Suppressor macrophage (primary cell): ENCODE results near the gene SPSB4.

ENCODE experiments used
- DNase-seq, 4 experiments: peaks; one replicate each; pipeline ENCODE4 v3.0.0-alpha.2; 2020 to 2022

SPSB4 gene

GRCh38 chr3:141153679-141153966, 102.5 kb downstream of the SPSB4 start:
- no peak for DNase-seq

GRCh38 chr3:141164852-141165251, 113.7 kb downstream of the SPSB4 start:
- DNase-seq: no peak

GRCh38 chr3:141167681-141168080, 116.5 kb downstream of the SPSB4 start:
- DNase-seq: no peak

- no peak for DNase-seq
These were observed 119.6 kb downstream of the SPSB4 start for GRCh38 chr3:141170678-141171295.

- DNase-seq: no peak
These were observed 123.5 kb downstream of the SPSB4 start for GRCh38 chr3:141174674-141175073.

- DNase-seq: no peak
These were observed 125.6 kb downstream of the SPSB4 start for GRCh38 chr3:141176775-141177174.

- DNase-seq: no peak
These were observed 126.9 kb downstream of the SPSB4 start for GRCh38 chr3:141178026-141178425.

- DNase-seq: no peak
These were observed 127.4 kb downstream of the SPSB4 start for GRCh38 chr3:141178551-141178950.

- no peak for DNase-seq
These were observed 128.8 kb downstream of the SPSB4 start for GRCh38 chr3:141179983-141180382.

- DNase-seq: no peak
These were observed 130.0 kb downstream of the SPSB4 start for GRCh38 chr3:141181196-141181595.

GRCh38 chr3:141181819-141182218, 130.7 kb downstream of the SPSB4 start:
- no peak for DNase-seq

- no peak for DNase-seq
These were observed 132.5 kb downstream of the SPSB4 start for GRCh38 chr3:141183606-141184005.

- no peak for DNase-seq
These were observed 133.3 kb downstream of the SPSB4 start for GRCh38 chr3:141184430-141184829.

- DNase-seq: no peak
These were observed 140.1 kb downstream of the SPSB4 start for GRCh38 chr3:141191097-141191749.

- peak; percentile 96 to 99 (median 97) for DNase-seq
These were observed 141.2 kb downstream of the SPSB4 start for GRCh38 chr3:141192345-141192744.

- peak in 3 of 4 experiments; percentile 41 to 47 (median 45) for DNase-seq
These were observed 142.1 kb downstream of the SPSB4 start for GRCh38 chr3:141193066-141193830.
